NOMO-1 (cell line): ENCODE results near the gene PSPN.
"Not testable (repeated sequence)": the region's sequence is repeated elsewhere in the genome, so short reads cannot be mapped to it uniquely, and the experiment has no call there.

Source experiments
- DNase-seq, 2 experiments: peaks; one replicate each; lab custom pipeline; 2025; ENCODE audit not compliant: unreplicated experiment in 2 of 2; lab: John Stamatoyannopoulos, UW

Gene PSPN

DNA sequence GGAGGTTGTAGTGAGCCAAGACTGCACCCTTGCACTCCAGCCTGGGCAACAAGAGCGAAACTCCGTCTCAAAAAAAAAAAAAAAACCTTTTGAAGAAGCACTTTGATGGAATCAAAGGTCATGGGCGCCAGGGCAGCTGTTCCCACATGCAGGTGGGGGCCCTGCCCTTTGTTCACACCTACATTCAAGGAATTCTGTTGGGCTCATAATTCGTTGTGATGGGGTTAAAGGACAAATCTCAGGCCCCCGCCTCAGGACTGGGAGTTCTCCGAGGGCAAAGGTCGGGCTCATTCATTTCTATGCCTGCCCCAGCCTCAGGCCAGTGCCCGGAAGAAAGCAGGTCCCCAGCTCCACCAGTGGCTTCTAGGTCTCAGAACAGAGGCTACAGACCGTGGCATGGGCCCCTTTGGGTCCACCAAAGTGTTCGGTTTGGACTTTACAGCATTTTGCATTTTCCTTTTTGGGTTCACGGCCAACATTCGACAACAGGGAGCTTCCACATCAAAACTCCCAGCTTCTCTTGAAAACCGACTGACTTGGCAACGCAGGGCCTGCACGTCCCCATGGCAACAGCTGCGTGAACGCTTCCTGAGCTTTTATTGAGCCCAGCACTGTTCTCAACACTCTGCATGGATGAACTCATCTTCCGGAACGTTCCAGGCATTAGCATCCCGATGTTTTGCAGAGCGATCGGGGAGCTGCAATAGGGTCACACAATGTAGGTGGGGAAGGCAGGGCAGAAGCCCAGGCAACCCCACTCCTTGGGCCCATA lies 27.3 kb upstream of the PSPN start:
- no peak for DNase-seq

DNA sequence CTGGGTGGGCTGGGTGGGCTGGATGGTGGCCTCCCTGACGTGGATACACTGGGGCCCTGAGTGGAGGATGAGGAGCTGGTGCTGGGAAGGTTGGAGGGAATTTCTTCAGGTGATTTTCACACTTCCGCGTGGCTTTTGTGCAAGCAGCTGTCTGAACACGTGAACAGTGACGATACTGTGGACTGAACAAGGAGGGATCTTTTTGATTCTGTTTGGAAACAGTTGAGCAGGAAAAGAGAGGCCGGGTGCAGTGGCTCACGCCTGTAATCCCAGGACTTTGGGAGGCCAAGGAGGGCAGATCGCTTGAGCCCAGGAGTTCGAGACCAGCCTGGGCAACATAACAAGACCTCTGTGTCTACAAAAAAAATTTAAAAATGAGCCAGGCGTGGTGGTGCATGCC lies 26.3 kb upstream of the PSPN start:
- no peak for DNase-seq

DNA sequence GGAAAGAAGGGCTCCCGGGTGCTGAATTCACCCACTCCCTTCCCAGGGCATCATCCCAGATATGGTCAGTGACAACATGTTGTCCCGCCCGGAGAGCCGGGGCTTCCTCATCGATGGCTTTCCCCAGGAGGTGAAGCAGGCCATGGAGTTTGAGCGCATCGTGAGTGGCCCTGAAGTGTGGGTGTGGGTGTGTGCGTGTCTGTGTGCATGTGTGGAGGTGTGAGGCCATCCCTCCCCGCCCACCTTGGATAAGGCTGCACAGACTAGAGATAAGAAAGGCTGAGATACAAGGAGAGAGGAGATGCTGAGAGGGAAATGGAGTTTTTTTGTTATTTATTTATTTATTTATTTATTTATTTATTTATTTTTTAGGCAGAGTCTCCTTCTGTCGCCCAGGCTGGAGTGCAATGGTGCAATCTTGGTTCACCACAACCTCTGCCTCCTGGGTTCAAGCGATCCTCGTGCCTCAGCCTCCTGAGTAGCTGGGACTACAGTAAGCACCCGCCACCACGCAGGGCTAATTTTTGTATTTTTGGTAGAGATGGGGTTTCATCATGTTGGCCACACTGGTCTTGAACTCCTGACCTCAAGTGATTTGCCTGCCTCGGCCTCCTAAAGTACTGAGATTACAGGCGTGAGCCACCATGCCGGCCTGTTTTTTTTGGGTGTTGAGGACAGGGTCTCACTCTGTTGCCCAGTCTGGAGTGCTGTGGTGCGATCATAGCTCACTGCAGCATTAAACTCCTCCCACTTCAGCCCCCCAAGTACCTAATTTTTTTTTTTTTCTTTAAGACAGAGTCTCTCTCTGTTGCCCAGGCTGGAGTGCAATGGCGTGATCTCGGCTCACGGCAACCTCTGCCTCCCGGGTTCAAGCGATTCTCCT lies 24.6 kb upstream of the PSPN start:
- not testable (repeated sequence) for DNase-seq

DNA sequence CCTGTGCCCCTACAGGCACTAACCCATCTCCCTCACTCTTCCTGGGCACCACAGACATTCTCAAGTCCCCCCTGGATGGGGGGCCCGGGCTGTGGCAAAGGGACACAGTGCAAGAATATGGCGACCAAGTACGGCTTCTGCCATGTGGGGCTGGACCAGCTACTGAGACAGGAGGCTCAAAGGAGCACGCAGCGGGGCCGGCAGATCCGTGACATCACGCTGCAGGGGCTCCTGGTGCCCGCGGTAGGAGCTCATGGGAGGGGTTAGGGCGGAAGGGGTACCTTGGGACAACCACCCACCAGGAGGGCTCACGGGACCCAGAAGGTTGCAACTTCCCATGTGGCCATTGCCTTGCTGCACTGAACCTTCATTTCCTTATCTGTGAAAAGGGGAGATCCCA lies 20.6 kb upstream of the PSPN start:
- DNase-seq: no peak

DNA sequence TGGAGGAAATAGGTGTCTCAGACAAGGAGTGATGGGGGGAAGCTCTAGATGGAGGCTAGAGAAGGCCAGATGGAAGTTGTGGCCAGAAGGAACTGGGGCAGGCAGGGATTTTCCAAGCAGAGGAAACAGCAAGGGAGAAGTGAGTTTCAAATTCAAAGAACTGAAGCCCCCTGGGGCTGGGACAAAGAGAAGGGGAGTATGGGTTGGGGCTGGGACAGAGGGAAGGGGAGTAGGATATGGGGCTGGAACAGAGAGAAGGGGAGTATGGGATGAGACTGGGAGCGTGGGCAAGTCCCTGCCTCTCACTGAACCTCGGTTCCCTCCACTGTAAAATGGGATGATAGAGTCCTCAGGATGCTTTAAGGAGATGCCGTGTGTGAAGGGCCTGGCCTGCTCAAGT lies 19.1 kb upstream of the PSPN start:
- DNase-seq: no peak

DNA sequence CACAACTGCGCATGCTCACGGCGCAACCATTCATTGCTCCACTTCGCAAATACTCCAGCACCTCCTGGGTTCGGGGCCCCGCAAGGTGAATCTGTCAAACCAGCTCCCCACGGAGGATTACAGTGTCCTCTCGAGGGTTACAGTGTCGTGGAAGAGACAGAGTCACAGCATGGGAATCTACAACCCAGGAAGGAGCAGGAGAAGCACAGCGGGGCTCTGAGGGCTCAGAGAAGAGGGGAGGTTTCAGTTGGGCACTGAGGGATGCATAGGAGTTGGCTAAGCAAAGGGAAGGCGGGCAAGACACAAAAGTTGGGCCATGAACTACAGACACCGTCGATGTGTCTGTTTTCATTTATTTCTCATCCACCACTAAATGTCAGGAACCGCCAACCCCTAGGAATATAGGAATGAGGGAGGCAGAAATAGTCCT lies 18.3 kb upstream of the PSPN start:
- no peak for DNase-seq

DNA sequence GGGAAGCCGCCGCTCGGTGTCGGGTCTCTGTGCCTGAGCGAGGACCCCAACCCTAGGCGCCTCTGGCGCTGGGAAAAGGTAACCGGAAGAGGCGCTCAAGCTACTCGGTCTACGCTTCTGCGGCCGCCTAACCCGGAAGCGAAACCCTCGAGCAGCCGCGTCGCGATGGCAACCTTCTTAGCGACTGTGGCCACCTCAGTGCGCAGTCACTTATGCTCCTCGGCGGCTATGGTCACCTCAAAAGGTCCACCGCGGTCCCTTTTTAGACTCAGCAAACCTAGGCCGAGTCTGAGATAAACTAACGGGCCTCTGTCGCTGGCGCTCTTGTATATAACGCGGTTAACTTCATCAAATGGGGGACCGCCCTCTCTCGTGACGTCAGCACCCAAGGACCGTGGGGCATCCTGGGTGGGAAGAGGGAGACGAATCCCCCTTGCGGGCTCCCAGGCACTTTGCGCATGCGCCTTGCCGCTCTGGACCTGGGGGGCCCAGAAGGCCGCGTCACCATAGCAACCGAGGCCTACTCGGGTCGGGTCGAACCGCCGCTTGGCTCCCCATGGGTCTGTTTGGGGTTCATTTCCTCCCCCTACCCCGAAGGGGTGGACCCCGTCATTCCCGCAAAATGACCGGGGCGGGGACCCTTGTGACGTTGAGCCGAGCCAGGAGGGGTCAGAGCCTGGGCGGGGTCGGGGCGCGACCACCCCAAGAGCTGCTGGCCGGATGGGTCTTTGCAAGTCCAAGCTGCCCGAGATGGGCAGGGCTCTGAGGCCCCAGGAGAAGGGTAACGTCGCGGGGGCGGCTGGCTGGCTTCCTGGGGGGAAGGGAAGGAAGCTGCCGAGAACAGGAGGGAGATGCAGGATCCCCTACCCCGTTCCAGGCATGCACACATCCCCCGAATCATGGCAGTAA lies 17.6 kb upstream of the PSPN start, which contains the start of gene GTF2F1:
TSS of gene GTF2F1 (minus strand) at position 91 of the 909 bp plus-strand sequence. CDS start 169 bp downstream, outside the sequence.
- peak; percentile 88 to 92 for DNase-seq

DNA sequence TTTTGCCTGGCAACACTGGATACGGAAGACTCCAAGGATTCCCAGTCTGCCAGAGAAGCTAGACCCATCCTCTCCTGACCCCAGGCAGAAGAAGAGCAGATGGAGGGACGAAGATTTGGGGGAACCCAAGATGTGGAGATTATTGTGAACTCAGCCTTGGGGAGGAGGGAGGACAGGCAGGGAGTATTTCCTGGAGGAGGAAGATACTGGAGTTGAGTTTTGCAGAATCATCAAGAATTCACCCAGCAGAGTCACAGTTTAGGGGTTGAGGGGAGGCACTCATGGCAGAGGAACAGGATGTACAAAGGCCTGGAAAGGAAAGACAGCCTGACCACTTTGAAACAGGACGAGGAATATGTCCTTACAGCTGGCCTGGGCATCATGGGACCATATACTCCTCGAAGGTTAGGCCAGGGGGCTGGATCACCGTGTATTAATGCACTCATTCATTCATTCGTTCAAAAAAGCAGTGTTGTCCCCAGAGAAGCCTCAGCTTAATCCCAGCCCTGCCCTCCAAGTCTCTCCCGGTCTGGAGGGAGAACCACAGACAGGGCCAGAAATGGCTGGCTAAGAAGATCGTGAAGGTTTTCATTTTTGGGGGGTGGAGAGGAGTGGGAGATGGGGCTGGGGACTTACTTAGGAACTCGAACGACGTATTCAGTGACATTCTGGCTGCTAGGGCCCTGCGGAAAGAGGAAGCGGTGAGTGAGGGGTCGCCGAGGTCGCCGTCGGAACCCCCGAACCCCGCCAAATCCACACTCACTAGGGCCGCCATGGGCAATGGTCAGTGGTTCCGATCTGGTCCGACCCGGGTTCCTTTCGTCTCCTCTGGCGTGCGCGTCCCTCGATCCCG lies 16.7 kb upstream of the PSPN start:
- no peak for DNase-seq

DNA sequence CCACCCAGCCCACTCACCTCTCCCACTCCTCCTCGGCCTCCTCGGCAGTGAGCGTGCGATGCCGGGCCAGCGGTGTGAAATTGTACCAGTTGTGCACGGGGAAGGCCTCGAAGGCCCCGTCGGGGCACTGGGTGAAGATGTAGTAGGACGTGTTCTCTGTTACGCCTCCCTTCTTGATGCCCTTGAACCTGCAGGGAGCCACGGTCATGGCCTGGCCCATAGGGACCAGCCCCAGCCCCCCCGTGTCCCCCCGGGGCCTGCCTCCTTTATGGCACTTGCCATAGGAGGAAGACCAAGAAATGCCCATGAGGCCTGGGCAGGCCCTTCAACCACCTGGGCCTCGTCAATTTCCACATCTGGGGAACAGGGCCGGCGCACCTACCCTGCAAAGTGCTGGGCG lies 11.6 kb upstream of the PSPN start:
- no peak for DNase-seq

DNA sequence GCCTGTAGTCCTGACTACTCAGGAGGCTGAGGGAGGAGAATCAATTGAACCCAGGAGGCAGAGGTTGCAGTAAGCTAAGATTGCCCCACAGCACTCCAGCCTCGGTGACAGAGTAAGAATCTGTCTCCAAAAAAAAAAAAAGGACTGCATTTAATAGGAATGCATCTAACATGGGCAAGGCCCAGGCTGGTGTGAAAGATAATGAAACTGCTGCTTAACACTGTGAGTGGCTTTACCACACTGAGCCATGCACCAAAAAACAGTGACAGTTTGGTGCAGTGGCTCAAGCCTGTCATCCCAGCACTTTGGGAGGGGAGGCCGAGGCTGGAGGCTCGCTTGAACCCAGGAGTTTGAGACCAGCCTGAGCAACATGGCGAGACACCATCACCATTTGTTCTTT lies 8.6 kb upstream of the PSPN start:
- DNase-seq: no peak

DNA sequence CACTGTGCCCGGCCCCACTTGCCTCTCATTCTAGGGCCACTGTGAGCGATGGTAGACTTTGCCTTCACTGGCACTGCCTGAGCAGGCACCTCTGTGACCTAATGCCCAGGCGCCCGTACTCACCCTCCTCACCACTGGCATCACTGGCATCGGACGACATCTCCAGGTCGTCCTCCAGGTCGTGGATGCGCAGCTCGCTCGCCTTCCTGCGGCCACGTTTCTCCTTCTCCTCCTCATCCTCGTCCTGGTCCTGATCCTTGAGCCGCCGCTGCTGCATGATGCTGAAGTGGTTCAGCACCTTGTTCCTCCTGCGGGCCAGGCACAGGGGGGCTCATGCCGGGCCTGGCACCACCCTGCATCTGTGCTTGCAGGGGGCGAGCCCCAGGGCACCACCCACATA lies 7.5 kb upstream of the PSPN start:
- no peak for DNase-seq

DNA sequence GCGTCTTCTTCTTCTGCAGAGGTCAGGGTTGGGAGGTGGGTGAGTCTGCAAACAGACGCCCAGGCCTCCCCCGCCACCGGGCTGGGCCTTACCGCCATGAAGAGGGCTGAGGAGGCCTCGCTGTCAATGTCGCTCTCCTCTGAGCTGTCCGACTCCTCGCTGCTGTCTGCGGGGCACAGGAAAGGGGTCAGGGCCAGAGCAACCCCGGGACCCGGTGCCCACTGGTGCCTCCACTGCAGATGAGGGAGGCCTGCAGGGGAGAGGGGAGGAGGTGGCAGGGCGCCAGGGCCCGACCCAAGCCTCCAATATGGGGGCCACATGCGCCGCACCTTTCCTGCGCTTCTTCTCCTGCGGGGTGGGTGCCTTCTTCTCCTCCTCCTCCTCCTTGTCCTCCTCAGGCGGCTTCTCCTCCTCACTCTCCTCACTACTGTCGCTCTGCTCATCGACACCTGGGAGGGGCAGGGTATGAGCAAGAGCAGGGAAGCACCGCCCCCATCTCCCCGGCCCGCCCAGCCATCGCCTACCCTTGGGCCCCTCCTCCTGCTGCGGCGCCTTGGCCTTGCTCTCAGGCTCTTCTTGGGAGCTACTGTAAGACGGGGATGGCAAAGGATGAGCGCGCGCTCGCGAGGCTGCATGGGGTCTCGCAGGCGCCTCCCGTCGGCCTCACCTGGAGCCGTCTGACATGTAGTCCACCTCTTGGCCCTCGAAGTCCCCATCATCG lies 5.5 kb upstream of the PSPN start:
- DNase-seq: no peak

DNA sequence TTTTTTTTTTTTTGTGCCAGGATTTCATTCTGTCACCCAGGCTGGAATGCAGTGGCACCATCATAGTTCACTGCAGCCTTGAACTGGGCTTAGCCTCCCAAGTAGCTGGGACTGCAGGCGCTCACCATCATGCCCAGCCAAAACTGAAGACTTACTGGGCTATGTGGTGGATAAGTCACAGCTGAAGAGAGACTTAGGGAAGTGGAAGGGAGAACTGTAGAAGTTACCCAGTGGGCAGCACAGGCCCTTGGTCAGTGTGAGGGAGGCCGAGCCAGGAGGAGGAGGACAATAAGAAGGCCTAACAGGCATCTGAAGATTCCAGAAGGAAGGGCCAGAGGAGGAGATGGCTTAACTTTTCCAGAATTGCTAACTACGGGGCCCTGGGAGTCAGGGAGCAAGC lies 4.0 kb upstream of the PSPN start:
- no peak for DNase-seq

DNA sequence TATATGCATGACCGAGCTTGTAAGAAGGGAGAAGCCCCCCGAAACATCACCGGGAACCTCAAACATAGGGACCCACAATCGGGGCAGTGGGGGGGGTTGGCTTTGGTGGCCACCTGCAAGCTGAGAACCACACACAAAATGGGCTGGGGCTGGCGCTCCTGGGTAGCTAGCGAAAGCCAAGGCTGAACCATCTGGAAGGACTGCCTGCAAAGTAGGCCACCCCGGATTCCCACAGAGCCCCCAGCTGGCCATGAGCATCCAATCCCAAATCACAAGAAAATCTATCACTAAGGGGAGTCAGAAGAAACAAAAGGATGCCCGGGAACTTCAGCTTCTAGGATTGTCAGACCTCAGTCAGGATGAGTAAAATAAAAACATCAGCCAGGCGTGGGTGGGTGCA lies 2.8 kb upstream of the PSPN start:
- DNase-seq: no peak

DNA sequence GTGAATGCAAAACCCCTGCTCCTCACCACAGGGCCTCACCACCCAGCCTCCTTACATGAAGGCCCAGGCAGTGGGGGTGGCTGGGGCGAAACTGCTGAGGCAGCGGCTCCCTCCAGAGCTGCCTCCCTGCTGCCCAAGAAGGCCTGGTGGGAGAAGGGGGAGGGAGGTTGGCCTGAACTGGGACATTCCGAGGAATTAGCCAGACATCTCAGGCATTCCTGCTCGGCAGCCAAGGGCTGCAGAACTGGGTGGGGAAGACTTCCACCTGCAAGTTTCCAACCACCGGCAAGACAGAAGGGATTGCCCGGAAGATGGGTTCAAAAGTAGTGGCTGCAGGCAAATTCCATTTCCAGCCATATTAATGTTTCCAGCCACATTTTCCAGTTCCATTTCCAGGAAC lies 2.3 kb upstream of the PSPN start:
- DNase-seq: no peak

DNA sequence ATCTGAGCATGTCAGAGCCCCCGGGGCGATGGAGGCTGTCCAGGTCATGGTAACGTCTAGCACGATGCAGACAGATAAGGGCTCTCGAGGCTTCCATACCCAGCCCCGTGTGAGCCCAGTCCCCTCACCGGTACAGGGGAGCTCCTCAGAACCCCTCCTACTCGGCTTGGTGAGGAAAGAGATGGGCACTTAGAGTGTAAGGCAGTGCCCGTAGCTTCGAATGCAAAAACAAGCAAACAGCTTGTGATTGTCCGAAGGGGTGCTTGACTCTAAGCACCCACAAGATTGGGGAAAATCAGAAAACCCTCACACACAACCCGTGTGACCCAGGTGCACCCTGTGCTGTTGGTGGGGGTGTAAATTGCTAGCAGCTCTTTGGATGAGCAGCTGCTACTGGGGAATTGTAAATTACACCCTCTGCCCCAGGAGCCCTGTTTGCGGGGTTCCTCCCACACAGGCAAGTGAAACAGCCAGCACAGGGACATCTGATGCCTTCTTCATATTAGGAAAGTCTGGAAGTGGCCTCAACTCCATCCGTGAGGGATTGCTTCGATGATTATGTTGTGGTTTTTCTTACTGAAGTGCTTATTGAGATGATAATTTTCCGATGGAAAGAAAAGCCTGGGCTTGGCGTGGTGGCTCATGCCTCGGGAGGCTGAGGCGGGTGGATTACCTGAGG lies 918 bp upstream of the PSPN start:
- no peak for DNase-seq

DNA sequence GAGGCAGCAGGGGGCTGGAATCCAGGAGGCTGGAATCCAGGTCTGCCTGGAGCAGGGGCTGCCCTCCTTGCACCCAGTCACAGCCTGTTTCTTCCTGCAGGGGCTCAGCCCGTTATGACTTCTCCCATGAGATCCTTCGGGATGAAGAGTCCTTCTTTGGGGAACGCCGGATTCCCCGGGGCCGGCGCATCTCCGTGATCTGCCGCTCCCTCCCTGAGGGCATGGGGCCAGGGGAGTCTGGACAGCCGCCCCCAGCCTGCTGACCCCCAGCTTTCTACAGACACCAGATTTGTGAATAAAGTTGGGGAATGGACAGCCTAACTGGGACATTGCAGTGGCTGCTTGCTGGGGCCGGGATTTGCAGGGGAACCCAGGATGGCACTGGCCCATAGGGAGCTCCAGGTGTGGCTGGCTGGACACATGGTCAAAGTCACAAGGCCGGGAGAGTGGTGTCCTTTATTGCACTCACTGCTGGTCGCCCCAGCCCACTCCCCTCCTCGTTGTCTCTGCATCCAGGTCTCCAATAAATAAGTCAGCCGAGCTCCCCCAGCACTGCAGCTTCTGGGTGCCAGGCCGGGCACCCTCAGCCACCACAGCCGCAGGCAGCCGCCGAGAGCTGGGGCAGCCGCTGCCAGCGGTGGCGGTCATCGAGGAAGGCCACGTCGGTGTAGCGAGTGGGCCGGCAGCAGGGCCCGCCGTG lies 872 bp downstream of the PSPN start:
- no peak for DNase-seq

DNA sequence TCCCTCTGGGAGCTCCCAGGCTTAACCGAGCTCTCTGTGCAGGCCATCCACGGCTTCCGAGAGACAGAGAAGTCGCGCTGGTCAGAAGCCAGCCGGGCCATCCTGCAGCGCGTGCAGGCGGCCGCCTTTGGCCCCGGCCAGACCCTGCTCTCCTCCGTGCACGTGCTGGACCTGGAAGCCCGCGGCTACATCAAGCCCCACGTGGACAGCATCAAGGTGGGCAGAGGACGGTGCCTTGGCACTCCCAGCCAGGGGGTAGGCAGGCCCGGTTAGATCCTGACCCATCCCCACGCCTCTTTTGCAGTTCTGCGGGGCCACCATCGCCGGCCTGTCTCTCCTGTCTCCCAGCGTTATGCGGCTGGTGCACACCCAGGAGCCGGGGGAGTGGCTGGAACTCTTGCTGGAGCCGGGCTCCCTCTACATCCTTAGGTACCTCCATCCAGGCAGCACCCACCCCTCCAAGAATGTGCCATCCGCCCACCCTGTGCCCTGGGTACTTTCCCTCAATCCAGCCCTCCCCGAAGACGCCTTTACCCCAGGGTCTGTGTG lies 1.5 kb downstream of the PSPN start:
- DNase-seq: no peak
